Psoas muscle (tissue), 8 donors: Measurements from ENCODE around the gene TSPAN1. TPM values are rescaled to one million over a fixed set of nuclear protein-coding genes. Genes with fewer than 3 reads are reported as not detected.

Source experiments
- ATAC-seq, 4 donors: fragments of 200-7000 bp; cut with Tn5 transposase; one replicate each; pipeline ENCODE4 v1.9.1; 2020; ENCODE audit warnings: moderate library complexity in 3 of 4, mild to moderate bottlenecking in 2 of 4
- DNase-seq, 2 donors: peaks; one replicate each; pipeline ENCODE4 v3.0.0-alpha.2; 2020
- H3K27ac ChIP-seq: fragments of 200-600 bp; one replicate; pipeline ENCODE4 v1.8.0; 2022
- H3K27me3 ChIP-seq, 3 donors: fragments of 200-600 bp in 1 of 3; one replicate each; pipeline versions ENCODE4 v1.6.1 to v1.8.0; 2013 to 2022; ENCODE audit warnings: low read length in 2 of 3, mild to moderate bottlenecking in 2 of 3, moderate library complexity in 1 of 3; ENCODE audit not compliant: insufficient read depth in 3 of 3
- H3K36me3 ChIP-seq, 2 donors: fragments of 200-600 bp in 1 of 2; one replicate each; pipeline versions ENCODE4 v1.6.1 to v1.8.0; 2013 to 2022; ENCODE audit warnings: low read depth in 1 of 2, mild to moderate bottlenecking in 1 of 2, moderate library complexity in 1 of 2; ENCODE audit not compliant: insufficient read depth in 1 of 2
- H3K4me1 ChIP-seq: fragments of 200-600 bp; one replicate; pipeline ENCODE4 v1.8.0; 2022
- H3K4me3 ChIP-seq: fragments of 200-600 bp; one replicate; pipeline ENCODE4 v1.8.0; 2022; ENCODE audit warnings: mild to moderate bottlenecking
- H3K9me3 ChIP-seq: fragments of 200-600 bp; one replicate; pipeline ENCODE4 v1.8.0; 2022
- CTCF ChIP-seq: fragments of 200-600 bp; IDR thresholded peaks from one replicate; pipeline ENCODE4 v1.8.0; 2022; ENCODE audit warnings: antibody characterized with exemption
- WGBS, 3 donors: extraction: QIAGEN DNeasy Blood & Tissue Kit; methylation state at CpG; one replicate each; pipeline versions ENCODE4 v1.1.6 to v1.1.7; 2013; 5-methylcytosine and 5-hydroxymethylcytosine counted together
- intact Hi-C, 2 donors: fragments of 100-400 bp; cut with DNase I; formaldehyde crosslinking; loops; one replicate each; pipeline versions ENCODE4 v1.11.0 to v1.14.2; 2022
- polyA plus RNA-seq, 3 donors: library from polyadenylated mRNA; stranded (reverse); fragments of 200-250 nt; gene quantifications; one replicate each; pipeline ENCODE4 v1.2.3, GENCODE V29; 2013
- total RNA-seq, 4 donors: library from RNA; stranded (reverse); fragmentation: NEBNext Ultra II Directional in 2 of 4; extraction: Animal tissue kit (Norgen Biotek cat#: 25700) in 2 of 4; gene quantifications; one replicate each; pipeline versions ENCODE4 v1.2.1 to v1.2.4, GENCODE V29; 2021 to 2023
- donor health status: healthy with polysubstance abuse.
- donor health status: DM: no; HTN: no; CAD: no; lungs with moderate emphysema.
- donor health status: Bipolar disorder and iron deficiency.
- donor health status: healthy.
- donor health status: DM: yes; HTN: yes; CAD: no.
- donor health status: DM: no; HTN: no; CAD: no.
- donor health status: DM: no; HTN: no; CAD: no.
- donor health status: DM: yes; HTN: yes; CAD: no.

TSPAN1 gene
- total and polyA plus RNA-seq, 7 donors, result 1.2 to 14.7 (median 4.0) TPM

GRCh38 chr1:46157916-46158311, 17.0 kb upstream of the TSPAN1 start:
- no peaks in the 10 kb centered on the region for H3K36me3 ChIP-seq
- H3K4me3 ChIP-seq, result no peak overlapping the region
- intact Hi-C loops, result no loop called here
- ATAC-seq, result no peak
- no peaks in the 10 kb centered on the region for H3K27me3 ChIP-seq
- 79 to 92% (median 81%) methylated on average over 1 of the region's 1 CpG for WGBS, 3 donors
- TF ChIP-seq CTCF, result no peak
- no peaks in the 10 kb centered on the region for H3K4me1 ChIP-seq
- H3K9me3 ChIP-seq, result no peaks in the 10 kb centered on the region
- no peak for DNase-seq
- no peak overlapping the region for H3K27ac ChIP-seq

GRCh38 chr1:46158312-46159281, 16.3 kb upstream of the TSPAN1 start:
- H3K4me1 ChIP-seq, result no peaks in the 10 kb centered on the region
- no peak for TF ChIP-seq CTCF
- DNase-seq (no peak), ATAC-seq (no peak)
- no peak overlapping the region for H3K4me3 ChIP-seq
- intact Hi-C loops, result no loop called here
- H3K27ac ChIP-seq, result no peak overlapping the region
- 94 to 96% (median 96%) methylated on average over 13 of the region's 13 CpGs for WGBS, 3 donors
- no peaks in the 10 kb centered on the region for H3K9me3 ChIP-seq
- H3K27me3 ChIP-seq, result no peaks in the 10 kb centered on the region
- H3K36me3 ChIP-seq, result no peaks in the 10 kb centered on the region

GRCh38 chr1:46159516-46159915, 15.4 kb upstream of the TSPAN1 start:
- H3K4me1 ChIP-seq, result no peaks in the 10 kb centered on the region
- DNase-seq, result no peak
- 47 to 52% (median 50%) methylated on average over 3 of the region's 3 CpGs for WGBS, 3 donors
- H3K36me3 ChIP-seq, result no peaks in the 10 kb centered on the region
- no peak for ATAC-seq
- intact Hi-C loops, result no loop called here
- no peaks in the 10 kb centered on the region for H3K9me3 ChIP-seq
- no peak overlapping the region for H3K27ac ChIP-seq
- H3K4me3 ChIP-seq, result no peak overlapping the region
- no peak for TF ChIP-seq CTCF
- H3K27me3 ChIP-seq, result no peaks in the 10 kb centered on the region

GRCh38 chr1:46160212-46160611, 14.7 kb upstream of the TSPAN1 start:
- no peak for DNase-seq
- TF ChIP-seq CTCF, result no peak
- no peak overlapping the region for H3K27ac ChIP-seq
- intact Hi-C loops, result no loop called here
- no peaks in the 10 kb centered on the region for H3K4me1 ChIP-seq
- WGBS, 3 donors, result 82 to 86% (median 84%) methylated on average over 1 of the region's 1 CpG
- H3K4me3 ChIP-seq, result no peak overlapping the region
- no peaks in the 10 kb centered on the region for H3K36me3 ChIP-seq
- no peak for ATAC-seq
- H3K27me3 ChIP-seq, result no peaks in the 10 kb centered on the region
- H3K9me3 ChIP-seq, result no peaks in the 10 kb centered on the region
